HCT116 (cell line): ENCODE measurements around the gene PRRT2. TPM values are rescaled to one million over a fixed set of nuclear protein-coding genes. Genes with fewer than 3 reads are reported as not detected.

Experiments
- ATAC-seq: fragments of 200-7000 bp; cut with Tn5 transposase; 2 replicates; pipeline ENCODE4 v1.9.1; 2020; ENCODE audit warnings: mild to moderate bottlenecking, moderate library complexity
- Bru-seq: library from RNA; stranded (reverse); fragments of 400-500 nt; gene quantifications from one replicate; lab custom pipeline; 2021; lab: Mats Ljungman, UMichigan
- BruChase-seq, 2 experiments: library from RNA; stranded (reverse); fragments of 400-500 nt; gene quantifications; one replicate each; lab custom pipeline; 2021; lab: Mats Ljungman, UMichigan
- BruUV-seq: library from RNA; stranded (reverse); fragments of 400-500 nt; replicated peaks from 2 replicates; lab custom pipeline; 2021; lab: Mats Ljungman, UMichigan
- CTCF ChIA-PET: fragments of 300-600 bp; sonication (Branson Sonifier 250); formaldehyde crosslinking; loops from one replicate; lab custom pipeline; 2021; ENCODE audit warnings: antibody characterized with exemption; lab: Charles Lee
- POLR2A ChIA-PET: fragments of 300-600, 350-600 bp; sonication (Branson Sonifier 250); formaldehyde crosslinking; loops from one replicate; lab custom pipeline; 2021; ENCODE audit warnings: antibody characterized with exemption; lab: Charles Lee
- RAD21 ChIA-PET, 2 experiments: fragments of 300-600 bp; sonication (Branson Sonifier 250); formaldehyde crosslinking; loops; one replicate each; lab custom pipeline; 2023; ENCODE audit warnings: low total read pairs in 2 of 2; ENCODE audit not compliant: uncharacterized antibody in 2 of 2, unreplicated experiment in 2 of 2, low non-redundant PET in 1 of 2; lab: Charles Lee
- DNase-seq: peaks from one replicate; pipeline ENCODE4 v3.0.0-alpha.2; 2010; ENCODE audit warnings: low read depth, low spot score
- H2AFZ ChIP-seq: fragments of 200-600 bp; shearing (Covaris generic), sonication (generic); 2 replicates; pipeline ENCODE4 v1.6.1; 2017; ENCODE audit warnings: low read depth, mixed run types, mixed read lengths, antibody characterized with exemption, low read length; ENCODE audit not compliant: poor library complexity, severe bottlenecking
- H3K27ac ChIP-seq: 2 replicates; pipeline ENCODE4 v1.5.1; 2012; ENCODE audit warnings: low read depth, low read length
- H3K27me3 ChIP-seq: fragments of 200-600 bp; sonication (generic); 2 replicates; pipeline ENCODE4 v1.6.1; 2016; ENCODE audit warnings: mixed run types, low read length, mixed read lengths; ENCODE audit not compliant: insufficient read depth
- H3K36me3 ChIP-seq, 2 experiments: fragments of 200-500 bp in 1 of 2; fragments of 200-600 bp in 1 of 2; sonication (Bioruptor generic) in 1 of 2; sonication (generic) in 1 of 2; 2 replicates each; pipeline versions ENCODE4 v1.5.1 to v1.6.1; 2014 to 2016; ENCODE audit warnings: low read length in 2 of 2, inconsistent platforms in 1 of 2, mixed read lengths in 1 of 2, mixed run types in 1 of 2; ENCODE audit not compliant: insufficient read depth in 2 of 2, control insufficient read depth in 1 of 2
- H3K4me1 ChIP-seq, 2 experiments: fragments of 200-600 bp in 1 of 2; sonication (generic) in 1 of 2; 2 replicates each; pipeline versions ENCODE4 v1.5.1 to v1.6.1; 2012 to 2017; ENCODE audit warnings: low read length in 2 of 2, inconsistent platforms in 1 of 2, mild to moderate bottlenecking in 1 of 2, mixed read lengths in 1 of 2, mixed run types in 1 of 2, moderate library complexity in 1 of 2; ENCODE audit not compliant: insufficient read depth in 2 of 2, control insufficient read depth in 1 of 2
- H3K4me2 ChIP-seq: fragments of 200-600 bp; sonication (generic); 2 replicates; pipeline ENCODE4 v1.6.1; 2017; ENCODE audit warnings: mixed run types, low read length, mixed read lengths
- H3K4me3 ChIP-seq, 2 experiments: fragments of 200-600 bp in 1 of 2; sonication (generic) in 1 of 2; replicated peaks in 1 of 2; 2 replicates each; pipeline ENCODE4 v1.5.1; 2011 to 2016; ENCODE audit warnings: low read length in 2 of 2, control low read depth in 1 of 2, low read depth in 1 of 2, mild to moderate bottlenecking in 1 of 2, mixed read lengths in 1 of 2, mixed run types in 1 of 2
- H3K79me2 ChIP-seq: fragments of 200-600 bp; sonication (generic); 2 replicates; pipeline ENCODE4 v1.6.1; 2017; ENCODE audit warnings: mild to moderate bottlenecking, mixed run types, low read length, moderate library complexity, mixed read lengths; ENCODE audit not compliant: insufficient read depth
- H3K9ac ChIP-seq: fragments of 200-600 bp; sonication (generic); 2 replicates; pipeline ENCODE4 v1.6.1; 2016; ENCODE audit warnings: low read length, mixed read lengths
- H3K9me2 ChIP-seq: fragments of 200-600 bp; sonication (generic), shearing (Covaris generic); 2 replicates; pipeline ENCODE4 v1.6.1; 2017; ENCODE audit warnings: mixed run types, mild to moderate bottlenecking, moderate library complexity; ENCODE audit not compliant: insufficient read depth
- H3K9me3 ChIP-seq, 2 experiments: fragments of 200-500 bp in 1 of 2; fragments of 200-600 bp in 1 of 2; sonication (Bioruptor generic) in 1 of 2; sonication (generic) in 1 of 2; 2 replicates each; pipeline ENCODE4 v1.6.1; 2014 to 2017; ENCODE audit warnings: low read length in 2 of 2, mixed read lengths in 2 of 2, inconsistent platforms in 1 of 2, low read depth in 1 of 2, mild to moderate bottlenecking in 1 of 2, mixed run types in 1 of 2, moderate library complexity in 1 of 2; ENCODE audit not compliant: control insufficient read depth in 1 of 2, insufficient read depth in 1 of 2
- H4K20me1 ChIP-seq: fragments of 200-600 bp; sonication (generic), shearing (Covaris generic); 2 replicates; pipeline ENCODE4 v1.6.1; 2017; ENCODE audit warnings: mixed run types, mild to moderate bottlenecking, moderate library complexity; ENCODE audit not compliant: insufficient read depth
- CTCF ChIP-seq, 3 experiments: fragments of 200-600 bp in 1 of 3; sonication (generic) in 1 of 3; IDR thresholded peaks in 2 of 3; conservative IDR thresholded peaks in 1 of 3; 2 replicates each; pipeline ENCODE4 v1.5.1; 2012 to 2017; ENCODE audit warnings: low read depth in 2 of 3, low read length in 2 of 3, antibody characterized with exemption in 1 of 3, borderline replicate concordance in 1 of 3, control low read depth in 1 of 3, mild to moderate bottlenecking in 1 of 3, mixed read lengths in 1 of 3, mixed run types in 1 of 3, moderate library complexity in 1 of 3; ENCODE audit not compliant: insufficient read depth in 1 of 3
- EZH2phosphoT487 ChIP-seq: fragments of 200-600 bp; IDR thresholded peaks from 2 replicates; pipeline ENCODE4 v1.6.1; 2018; ENCODE audit warnings: antibody characterized with exemption, borderline replicate concordance
- FOSL1 ChIP-seq: IDR thresholded peaks from 2 replicates; pipeline ENCODE4 v1.6.1; 2012; ENCODE audit warnings: low read depth
- JUND ChIP-seq: IDR thresholded peaks from 2 replicates; pipeline ENCODE4 v1.6.1; 2012
- POLR2A ChIP-seq: IDR thresholded peaks from 2 replicates; pipeline ENCODE4 v1.7.0; 2011; ENCODE audit warnings: borderline replicate concordance; ENCODE audit not compliant: insufficient read depth, insufficient read length; ENCODE audit errors: extremely low read depth
- SIN3A ChIP-seq: IDR thresholded peaks from 2 replicates; pipeline ENCODE4 v1.6.1; 2012; ENCODE audit warnings: low read depth
- SP1 ChIP-seq: IDR thresholded peaks from 2 replicates; pipeline ENCODE4 v1.6.1; 2012; ENCODE audit warnings: low read depth
- SRF ChIP-seq: IDR thresholded peaks from 2 replicates; pipeline ENCODE4 v1.6.1; 2012; ENCODE audit warnings: low read depth
- YY1 ChIP-seq: IDR thresholded peaks from 2 replicates; pipeline ENCODE4 v1.6.1; 2011; ENCODE audit warnings: low read length, low read depth, moderate library complexity, mild to moderate bottlenecking; ENCODE audit not compliant: insufficient replicate concordance; ENCODE audit errors: extremely low read depth
- ZFX ChIP-seq: fragments of 450-650 bp; IDR thresholded peaks from 2 replicates; pipeline ENCODE4 v1.6.1; 2017
- ZNF274 ChIP-seq: fragments of 200-500 bp; sonication (Bioruptor generic); IDR thresholded peaks from 2 replicates; pipeline ENCODE4 v1.6.1; 2014; ENCODE audit warnings: mild to moderate bottlenecking, low read depth, low read length, inconsistent platforms
- intact Hi-C: fragments of 100-400 bp; cut with micrococcal nuclease; formaldehyde crosslinking; loops from 2 replicates; pipeline ENCODE4 v1.10.0; 2022
- long read RNA-seq: library from polyadenylated mRNA; unstranded; transcript quantifications from one replicate; pipeline ENCODE4 v2.0.0, GENCODE V29; 2021; ENCODE audit not compliant: unreplicated experiment
- polyA plus RNA-seq: library from polyadenylated mRNA; unstranded; fragments of >200 nt; gene quantifications from 2 replicates; pipeline ENCODE4 v1.2.1, GENCODE V29; 2012; ENCODE audit warnings: missing spikeins
- total RNA-seq: library from RNA; stranded (reverse); gene quantifications from one replicate; pipeline ENCODE4 v1.2.1, GENCODE V29; 2021; ENCODE audit not compliant: unreplicated experiment
- TF ChIP-seq, protein P1 (sequence below): IDR thresholded peaks from 2 replicates; pipeline ENCODE4 v1.6.1; 2012; ENCODE audit warnings: low read depth

The PRRT2 gene
- total RNA-seq (4.0 TPM), Bru-seq, nascent RNA (percentile 36 among the genes with signal in this experiment), BruChase-seq, experiment 1, labeled RNA remaining after a 6-hour chase (percentile 55 among the genes with signal in this experiment), BruChase-seq, experiment 2, labeled RNA remaining after a 2-hour chase (percentile 52 among the genes with signal in this experiment)
- 2.5 and 2.6 TPM in 2 replicates for polyA plus RNA-seq
- long read RNA-seq, partial matches to known transcripts = 0 of 1 reads
- long read RNA-seq, other reads (novel, unspliced or antisense) = 0 of 1 reads

GRCh38 chr16:29811896-29812665 lies at the start of gene PRRT2:
Gene PRRT2, plus strand, starts transcription at chr16:29812193. Its CDS starts 862 bp downstream, at chr16:29813055.
- Histone ChIP-seq H3K27me3 (no peaks in the 10 kb centered on the region), H3K9me3 (no peaks in the 10 kb centered on the region)
- TF ChIP-seq ZNF274 (no peak), SIN3A (no peak), JUND (no peak), EZH2phosphoT487 (no peak), SP1 (no peak), ZFX (no peak), SRF (no peak), YY1 (no peak), FOSL1 (no peak), POLR2A (no peak), CTCF (IDR thresholded peaks at IDR 0.05 in 2 of 3, conservative IDR thresholded peaks at IDR 0.05 in 1 of 3; ENCODE audit: borderline replicate concordance in 1 of 3, insufficient read depth in 1 of 3, low read depth in 2 of 3, low read length in 2 of 3) (no peak)
- TF ChIP-seq, protein P1, sequence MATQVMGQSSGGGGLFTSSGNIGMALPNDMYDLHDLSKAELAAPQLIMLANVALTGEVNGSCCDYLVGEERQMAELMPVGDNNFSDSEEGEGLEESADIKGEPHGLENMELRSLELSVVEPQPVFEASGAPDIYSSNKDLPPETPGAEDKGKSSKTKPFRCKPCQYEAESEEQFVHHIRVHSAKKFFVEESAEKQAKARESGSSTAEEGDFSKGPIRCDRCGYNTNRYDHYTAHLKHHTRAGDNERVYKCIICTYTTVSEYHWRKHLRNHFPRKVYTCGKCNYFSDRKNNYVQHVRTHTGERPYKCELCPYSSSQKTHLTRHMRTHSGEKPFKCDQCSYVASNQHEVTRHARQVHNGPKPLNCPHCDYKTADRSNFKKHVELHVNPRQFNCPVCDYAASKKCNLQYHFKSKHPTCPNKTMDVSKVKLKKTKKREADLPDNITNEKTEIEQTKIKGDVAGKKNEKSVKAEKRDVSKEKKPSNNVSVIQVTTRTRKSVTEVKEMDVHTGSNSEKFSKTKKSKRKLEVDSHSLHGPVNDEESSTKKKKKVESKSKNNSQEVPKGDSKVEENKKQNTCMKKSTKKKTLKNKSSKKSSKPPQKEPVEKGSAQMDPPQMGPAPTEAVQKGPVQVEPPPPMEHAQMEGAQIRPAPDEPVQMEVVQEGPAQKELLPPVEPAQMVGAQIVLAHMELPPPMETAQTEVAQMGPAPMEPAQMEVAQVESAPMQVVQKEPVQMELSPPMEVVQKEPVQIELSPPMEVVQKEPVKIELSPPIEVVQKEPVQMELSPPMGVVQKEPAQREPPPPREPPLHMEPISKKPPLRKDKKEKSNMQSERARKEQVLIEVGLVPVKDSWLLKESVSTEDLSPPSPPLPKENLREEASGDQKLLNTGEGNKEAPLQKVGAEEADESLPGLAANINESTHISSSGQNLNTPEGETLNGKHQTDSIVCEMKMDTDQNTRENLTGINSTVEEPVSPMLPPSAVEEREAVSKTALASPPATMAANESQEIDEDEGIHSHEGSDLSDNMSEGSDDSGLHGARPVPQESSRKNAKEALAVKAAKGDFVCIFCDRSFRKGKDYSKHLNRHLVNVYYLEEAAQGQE = no peak
- TF ChIP-seq, all 23 proteins: peak for 0
- peaks cover 6 to 17% of the 10 kb centered on the region in 2 experiments; a peak in 3 of 4 replicates for H3K36me3 ChIP-seq
- H4K20me1 ChIP-seq = no peaks in the 10 kb centered on the region
- peaks cover 33 to 75% of the 10 kb centered on the region in 2 experiments for H3K4me1 ChIP-seq
- H3K9ac ChIP-seq = peak within 1 kb of the TSS; percentile 95
- RAD21 ChIA-PET = no interaction called here
- H3K9me2 ChIP-seq = no peaks in the 10 kb centered on the region
- POLR2A ChIA-PET = interaction anchor here (0.8 to 1.4 kb wide), 3 partner anchors 16 to 209 kb away, joined by 3 read pairs; partner anchors contain the start of gene KIF22
- intact Hi-C loops = no loop called here
- H3K4me2 ChIP-seq = peak within 1 kb of the TSS; percentile 99
- H3K27ac ChIP-seq = peak within 1 kb of the TSS; percentile 90
- DNase-seq = no peak
- H2AFZ ChIP-seq = no peak within 1 kb of the TSS
- ATAC-seq = peak; percentile 2; the same call in 1 of the 2 replicates
- H3K4me3 ChIP-seq = peak within 1 kb of the TSS; percentile 36 to 66
- CTCF ChIA-PET = interaction anchor here (1.4 kb wide), 1 partner anchor 36 kb away, joined by 3 read pairs; no protein-coding TSS in a partner anchor
- no TSS peak for BruUV-seq
- peaks cover 39% of the 10 kb centered on the region for H3K79me2 ChIP-seq
